ENCODE results near the gene ATG16L1. TPM values are rescaled to one million over a fixed set of nuclear protein-coding genes. Genes with fewer than 3 reads are reported as not detected.

ATG16L1 gene
- total RNA-seq, 2 experiments from 2014 or later: 55.9 to 58.9 TPM

Other genes with a start within 250 kb of the ATG16L1 start
- gene NGEF, start 238.4 kb upstream of the ATG16L1 start, total RNA-seq: under 1 TPM; 0.48 to 0.58 TPM
- gene NEU2, start 219.0 kb upstream of the ATG16L1 start, total RNA-seq: not detected
- 100 to 1,000 TPM; 157 to 163 TPM for gene INPP5D, start 191.3 kb upstream of the ATG16L1 start, total RNA-seq
- under 1 TPM in 1 of 2 experiments, not detected in 1; 0.10 TPM for gene SAG, start 56.1 kb downstream of the ATG16L1 start, total RNA-seq
- gene DGKD, start 102.8 kb downstream of the ATG16L1 start, total RNA-seq: 10 to 100 TPM; 77.8 to 78.3 TPM